PFSK-1 (cell line): ENCODE data around the gene PLAC9.

ENCODE experiments used
- FOXP2 ChIP-seq: optimal IDR thresholded peaks from 2 replicates; pipeline ENCODE3; 2011; ENCODE audit warnings: borderline replicate concordance, control low read depth, inconsistent platforms; ENCODE audit not compliant: insufficient read depth; ENCODE audit errors: extremely low read length, extremely low read depth
- POLR2AphosphoS5 ChIP-seq: IDR thresholded peaks from 2 replicates; pipeline ENCODE4 v1.6.1; 2012; ENCODE audit warnings: low read depth, mild to moderate bottlenecking, control low read depth, low read length, moderate library complexity
- REST ChIP-seq, 2 experiments: IDR thresholded peaks; 2 replicates each; pipeline versions ENCODE4 v1.6.1 to v1.8.0; 2011 to 2012; ENCODE audit warnings: low read depth in 2 of 2, low read length in 2 of 2, control low read depth in 1 of 2, inconsistent platforms in 1 of 2, mild to moderate bottlenecking in 1 of 2, moderate library complexity in 1 of 2; ENCODE audit not compliant: insufficient read depth in 1 of 2
- SIN3A ChIP-seq: IDR thresholded peaks from 2 replicates; pipeline ENCODE4 v1.6.1; 2012; ENCODE audit warnings: mild to moderate bottlenecking, low read length, moderate library complexity, borderline replicate concordance; ENCODE audit not compliant: insufficient read depth
- TAF1 ChIP-seq: IDR thresholded peaks from 2 replicates; pipeline ENCODE4 v1.6.1; 2012; ENCODE audit warnings: low read length, control low read depth, borderline replicate concordance; ENCODE audit not compliant: insufficient read depth

The PLAC9 gene

GRCh38 chr10:80148166-80148805 lies 15.8 kb downstream of the PLAC9 start:
- no peak for TF ChIP-seq SIN3A
- TF ChIP-seq FOXP2, result no peak
- no peak for TF ChIP-seq TAF1
- TF ChIP-seq POLR2AphosphoS5, result no peak
- no peak for TF ChIP-seq REST (IDR thresholded peaks at IDR 0.05; ENCODE audit: insufficient read depth in 1 of 2, low read depth in 2 of 2, low read length in 2 of 2)

GRCh38 chr10:80149123-80149522 lies 16.6 kb downstream of the PLAC9 start:
- TF ChIP-seq POLR2AphosphoS5, result no peak
- no peak for TF ChIP-seq FOXP2
- no peak for TF ChIP-seq REST (IDR thresholded peaks at IDR 0.05; ENCODE audit: insufficient read depth in 1 of 2, low read depth in 2 of 2, low read length in 2 of 2)
- no peak for TF ChIP-seq TAF1
- TF ChIP-seq SIN3A, result no peak

GRCh38 chr10:80150172-80150571 lies 17.6 kb downstream of the PLAC9 start:
- TF ChIP-seq FOXP2, result no peak
- TF ChIP-seq REST (IDR thresholded peaks at IDR 0.05; ENCODE audit: insufficient read depth in 1 of 2, low read depth in 2 of 2, low read length in 2 of 2), result no peak
- TF ChIP-seq POLR2AphosphoS5, result no peak
- TF ChIP-seq TAF1, result no peak
- no peak for TF ChIP-seq SIN3A

GRCh38 chr10:80152820-80153219 lies 20.3 kb downstream of the PLAC9 start:
- TF ChIP-seq SIN3A (no peak), TAF1 (no peak), REST (IDR thresholded peaks at IDR 0.05; ENCODE audit: insufficient read depth in 1 of 2, low read depth in 2 of 2, low read length in 2 of 2) (no peak), POLR2AphosphoS5 (no peak), FOXP2 (no peak)

GRCh38 chr10:80153460-80153859 lies 20.9 kb downstream of the PLAC9 start:
- TF ChIP-seq FOXP2 (no peak), TAF1 (no peak), POLR2AphosphoS5 (no peak), SIN3A (no peak), REST (IDR thresholded peaks at IDR 0.05; ENCODE audit: insufficient read depth in 1 of 2, low read depth in 2 of 2, low read length in 2 of 2) (no peak)
